ENCODE data around the gene BCL2L1. TPM values are rescaled to one million over a fixed set of nuclear protein-coding genes. Genes with fewer than 3 reads are reported as not detected.

BCL2L1 gene
- total and polyA plus RNA-seq, 10 of the 15 experiments (the other 5 are each of a cell fraction or from before 2014, with no cell fraction given): 0.63 to 67.7 (median 43.6) TPM

GRCh38 chr20:31759836-31760518, 37.3 kb upstream of the BCL2L1 start:
- no peak for FAIRE-seq
- H3K36me3 ChIP-seq (ENCODE audit: control insufficient read depth in 2 of 2, insufficient read depth in 2 of 2, low read length in 1 of 2): peaks cover 5 to 32% of the 10 kb centered on the region in 2 experiments; a peak in 3 of 4 replicates
- H3K4me2 ChIP-seq (ENCODE audit: control insufficient read depth, insufficient read depth): no peak overlapping the region
- in situ Hi-C loops (cut with MboI): no loop called here
- H3K9me3 ChIP-seq (replicated peaks; ENCODE audit: control insufficient read depth, insufficient read depth, low read length): no peaks in the 10 kb centered on the region
- ChIA-PET SMC1A (ENCODE audit: uncharacterized antibody, unreplicated experiment) (interaction anchor here (0.5 to 1.6 kb wide), 3 partner anchors 12 to 32 kb away, joined by 3 to 4 read pairs (median 3); no protein-coding TSS in a partner anchor), POLR2A (interaction anchor here (0.6 to 0.7 kb wide), 3 partner anchors 14 to 185 kb away, joined by 3 to 4 read pairs (median 3); no protein-coding TSS in a partner anchor), CTCF (interaction anchor here (0.6 to 1.3 kb wide), 3 partner anchors 10 to 35 kb away, joined by 3 read pairs; no protein-coding TSS in a partner anchor), RAD21 (ENCODE audit: unreplicated experiment) (no interaction called here)
- no peak for DNase-seq (ENCODE audit: low read depth, low spot score)
- no peak overlapping the region for H3K4me3 ChIP-seq
- no peaks in the 10 kb centered on the region for H3K27me3 ChIP-seq (replicated peaks in 1 of 2; ENCODE audit: control insufficient read depth in 2 of 2, insufficient read depth in 2 of 2, low read length in 1 of 2)
- no peaks in the 10 kb centered on the region for H3K4me1 ChIP-seq (ENCODE audit: control insufficient read depth, insufficient read depth, low read length)
- 70% methylated on average over 2 of the region's 2 CpGs for WGBS (ENCODE audit: insufficient coverage, insufficient replicate concordance, low lambda C conversion rate, missing lambda C conversion rate)
- TSS peak; percentile 31 for BruUV-seq (replicated peaks)
- ATAC-seq: no peak
- H3K79me2 ChIP-seq (ENCODE audit: control insufficient read depth, insufficient read depth, low read length): peaks cover 10% of the 10 kb centered on the region
- H3K27ac ChIP-seq (ENCODE audit: control insufficient read depth, insufficient read depth): no peak overlapping the region
- TF ChIP-seq CREM (IDR thresholded peaks at IDR 0.05; ENCODE audit: low read depth): no peak
- TF ChIP-seq IRF5 (IDR thresholded peaks at IDR 0.05; ENCODE audit: borderline replicate concordance): no peak
- no peak for TF ChIP-seq STAT1 (conservative IDR thresholded peaks at IDR 0.05)
- TF ChIP-seq MLLT1 (IDR thresholded peaks at IDR 0.05): no peak
- no peak for TF ChIP-seq BRCA1 (IDR thresholded peaks at IDR 0.05; ENCODE audit: low read depth, low read length)
- TF ChIP-seq CBX5 (IDR thresholded peaks at IDR 0.05; ENCODE audit: low read depth): no peak
- no peak for TF ChIP-seq MYC (IDR thresholded peaks at IDR 0.05; ENCODE audit: insufficient read depth, insufficient read length, insufficient replicate concordance, low read length, severe bottlenecking)
- no peak for TF ChIP-seq TCF12 (IDR thresholded peaks at IDR 0.05; ENCODE audit: low read depth, low read length)
- TF ChIP-seq EP300 (IDR thresholded peaks at IDR 0.05; ENCODE audit: borderline replicate concordance in 1 of 2, control insufficient read depth in 1 of 2, low read depth in 2 of 2, low read length in 2 of 2): no peak
- no peak for TF ChIP-seq BHLHE40 (IDR thresholded peaks at IDR 0.05; ENCODE audit: borderline replicate concordance in 1 of 2, low read depth in 2 of 2, low read length in 1 of 2)
- no peak for TF ChIP-seq EGR1 (IDR thresholded peaks at IDR 0.05; ENCODE audit: borderline replicate concordance in 1 of 2, low read depth in 2 of 2, low read length in 2 of 2)
- TF ChIP-seq IRF3 (IDR thresholded peaks at IDR 0.05): no peak
- no peak for TF ChIP-seq CBFB (IDR thresholded peaks at IDR 0.05; ENCODE audit: low read depth)
- TF ChIP-seq FOS (IDR thresholded peaks at IDR 0.05; ENCODE audit: borderline replicate concordance, extremely low read depth, insufficient read length): no peak
- TF ChIP-seq NFXL1 (IDR thresholded peaks at IDR 0.05; ENCODE audit: borderline replicate concordance): no peak
- no peak for TF ChIP-seq SPI1 (IDR thresholded peaks at IDR 0.05; ENCODE audit: borderline replicate concordance, insufficient read depth, low read depth, low read length)
- TF ChIP-seq NR2F1 (conservative IDR thresholded peaks at IDR 0.05): no peak
- H4K20me1 ChIP-seq (ENCODE audit: control insufficient read depth, insufficient read depth): no peaks in the 10 kb centered on the region
- intact Hi-C loops (cut with micrococcal nuclease; ENCODE audit: unreplicated experiment): no loop called here
- H2AFZ ChIP-seq (ENCODE audit: control insufficient read depth, low read depth, low read length): no peak overlapping the region
- H3K9ac ChIP-seq (ENCODE audit: control insufficient read depth, insufficient read depth, low read length): no peak overlapping the region
